Muscle of leg (tissue), 11 donors: ENCODE measurements around the gene TRAPPC3L. TPM values are rescaled to one million over a fixed set of nuclear protein-coding genes. Genes with fewer than 3 reads are reported as not detected.

ENCODE experiments used
- DNase-seq: peaks from one replicate; pipeline ENCODE4 v3.0.0; 2013
- H3K27ac ChIP-seq: one replicate; pipeline ENCODE4 v1.5.1; 2013; ENCODE audit warnings: mild to moderate bottlenecking, low read length, control low read depth
- H3K27me3 ChIP-seq: one replicate; pipeline ENCODE4 v1.6.1; 2013; ENCODE audit warnings: low read length; ENCODE audit not compliant: control insufficient read depth, insufficient read depth
- H3K36me3 ChIP-seq: one replicate; pipeline ENCODE4 v1.6.1; 2013; ENCODE audit warnings: low read length; ENCODE audit not compliant: control insufficient read depth, insufficient read depth
- H3K4me1 ChIP-seq: one replicate; pipeline ENCODE4 v1.6.1; 2013; ENCODE audit warnings: low read length; ENCODE audit not compliant: control insufficient read depth, insufficient read depth
- H3K4me3 ChIP-seq: one replicate; pipeline ENCODE4 v1.5.1; 2013; ENCODE audit warnings: low read length, control low read depth
- H3K9me3 ChIP-seq: replicated peaks from 2 replicates; pipeline ENCODE4 v1.6.1; 2013; ENCODE audit warnings: low read depth, low read length; ENCODE audit not compliant: control insufficient read depth
- WGBS: methylation state at CpG from one replicate; pipeline ENCODE4 v1.1.5; 2013; ENCODE audit warnings: missing lambda C conversion rate; ENCODE audit not compliant: insufficient coverage; 5-methylcytosine and 5-hydroxymethylcytosine counted together
- polyA plus RNA-seq, 8 donors: library from polyadenylated mRNA; unstranded; fragments of 120-200 nt; gene quantifications; one replicate each; pipeline versions ENCODE4 v1.2.1 to v1.2.3, GENCODE V29; 2013; ENCODE audit warnings: inconsistent platforms in 1 of 8, low replicate concordance in 1 of 8; ENCODE audit not compliant: insufficient read length in 8 of 8, insufficient read depth in 1 of 8
- total RNA-seq: library from RNA; stranded (reverse); fragments of 120-200 nt; gene quantifications from one replicate; pipeline ENCODE4 v1.2.4, GENCODE V29; 2013

The TRAPPC3L gene
- total and polyA plus RNA-seq, 9 donors, result 0.07 to 0.18 (median 0.11) TPM; not detected in 1

- Histone ChIP-seq H3K27me3 (no peaks in the 10 kb centered on the region), H3K4me3 (no peak overlapping the region), H3K27ac (no peak overlapping the region), H3K9me3 (no peaks in the 10 kb centered on the region), H3K4me1 (no peaks in the 10 kb centered on the region), H3K36me3 (no peaks in the 10 kb centered on the region)
- no peak for DNase-seq
- no CpG with 5 or more reads among the region's 3 CpGs for WGBS
These were observed 89.4 kb downstream of the TRAPPC3L start for GRCh38 chr6:116456106-116456505.

DNA sequence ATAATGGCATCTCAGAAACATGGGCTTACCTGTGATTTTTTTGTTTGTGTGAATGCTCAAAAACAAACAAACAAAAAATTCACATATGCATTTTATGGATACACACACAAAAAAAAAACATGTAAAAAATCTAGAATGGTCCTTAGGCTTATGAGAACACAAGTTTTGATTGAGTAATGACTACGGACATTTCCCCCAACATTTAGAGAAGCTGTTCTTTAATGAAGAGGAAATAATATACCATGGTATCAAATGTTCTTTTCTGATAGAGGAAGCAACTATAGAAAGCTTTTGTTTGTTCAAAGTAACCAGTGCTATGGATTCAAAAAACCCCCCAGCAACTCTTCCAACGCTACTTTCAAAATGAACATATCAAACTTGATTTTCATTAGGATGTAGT lies 93.0 kb downstream of the TRAPPC3L start:
- DNase-seq, result no peak
- H3K4me1 ChIP-seq, result no peaks in the 10 kb centered on the region
- WGBS, result no CpG with 5 or more reads among the region's 2 CpGs

GRCh38 chr6:116451916-116452315 lies 93.6 kb downstream of the TRAPPC3L start:
- no peak for DNase-seq
- no peaks in the 10 kb centered on the region for H3K36me3 ChIP-seq
- no peak overlapping the region for H3K4me3 ChIP-seq
- H3K9me3 ChIP-seq, result no peaks in the 10 kb centered on the region
- no peaks in the 10 kb centered on the region for H3K27me3 ChIP-seq
- H3K27ac ChIP-seq, result no peak overlapping the region
- no peaks in the 10 kb centered on the region for H3K4me1 ChIP-seq

More for the DNA sequence above, 93.0 kb downstream of the TRAPPC3L start:
- Histone ChIP-seq H3K4me3 (no peak overlapping the region), H3K27me3 (no peaks in the 10 kb centered on the region), H3K36me3 (no peaks in the 10 kb centered on the region), H3K27ac (no peak overlapping the region), H3K9me3 (no peaks in the 10 kb centered on the region)

DNA sequence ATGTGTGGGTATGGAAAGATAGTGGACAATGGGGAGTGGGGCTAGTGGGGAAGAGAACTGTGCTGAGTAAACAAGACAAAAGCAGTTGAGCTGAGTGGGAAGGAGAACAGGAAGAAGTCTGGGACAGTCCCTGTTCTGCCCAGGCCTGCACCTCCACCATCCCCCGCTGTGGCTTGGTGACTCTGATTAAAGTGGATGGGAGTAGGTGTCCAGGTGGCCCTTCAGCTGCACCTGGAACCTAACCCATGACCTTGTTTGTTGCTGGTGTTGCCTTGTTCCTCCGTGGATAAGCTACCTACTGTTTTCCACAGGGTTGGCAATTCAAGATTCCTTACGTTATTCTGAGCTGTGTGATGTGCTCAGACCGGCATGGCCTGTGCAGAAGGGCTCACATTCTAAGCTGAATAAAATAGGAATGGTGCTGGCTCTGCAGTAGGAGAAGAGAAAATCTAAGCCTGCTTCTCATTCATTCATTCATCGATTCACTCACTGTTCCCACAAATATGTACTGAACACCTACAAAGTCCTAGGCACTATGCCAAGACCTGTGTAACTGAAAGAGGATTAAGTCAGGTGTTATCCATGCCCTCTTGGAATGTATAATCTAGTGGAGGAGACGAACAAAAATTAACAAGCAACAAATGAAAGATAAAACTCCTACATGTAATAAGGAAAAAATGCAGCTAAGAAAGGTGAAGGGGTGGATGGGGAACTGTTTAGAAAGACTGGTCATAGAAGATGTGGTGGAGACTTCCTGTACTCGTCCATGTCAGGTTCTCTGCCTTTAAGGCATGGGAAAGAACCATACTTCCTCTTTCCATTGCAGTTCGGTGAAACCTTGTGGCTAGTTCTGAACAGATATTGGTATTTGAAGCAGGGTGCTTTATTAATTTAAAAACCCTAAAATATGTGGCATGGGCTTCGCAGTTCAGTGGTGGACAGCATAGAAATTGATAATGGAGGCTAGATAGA lies 94.4 kb downstream of the TRAPPC3L start:
- no peak overlapping the region for H3K27ac ChIP-seq
- WGBS, result 67% methylated on average over 3 of the region's 9 CpGs

DNA sequence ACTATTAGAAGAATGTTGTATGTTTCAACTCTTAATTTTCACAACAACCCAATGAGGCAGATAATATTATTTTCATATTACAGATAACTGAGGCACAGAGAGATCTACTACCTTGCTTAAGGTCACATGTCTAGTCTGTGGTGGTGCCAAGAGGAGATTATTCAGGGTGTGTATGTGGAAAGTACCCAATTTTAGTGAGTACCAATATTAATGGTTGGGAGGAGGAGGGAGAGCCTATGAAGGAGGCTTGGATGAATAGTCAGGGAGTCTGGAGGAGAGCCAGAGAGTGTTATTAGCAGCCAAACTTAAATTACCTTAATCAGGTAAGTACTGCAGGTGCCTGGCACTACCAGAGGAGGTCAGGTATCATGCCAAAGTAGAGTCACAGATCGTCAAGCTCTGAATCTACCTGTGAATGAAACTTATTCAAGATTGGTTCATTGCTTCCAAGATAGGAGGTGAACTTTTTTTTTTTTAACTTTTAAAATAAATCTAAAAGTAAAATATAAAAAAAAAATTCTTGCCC lies 95.2 kb downstream of the TRAPPC3L start:
- no peak overlapping the region for H3K27ac ChIP-seq
- H3K9me3 ChIP-seq, result no peaks in the 10 kb centered on the region
- no peak for DNase-seq
- no peaks in the 10 kb centered on the region for H3K27me3 ChIP-seq
- H3K36me3 ChIP-seq, result no peaks in the 10 kb centered on the region
- no peaks in the 10 kb centered on the region for H3K4me1 ChIP-seq
- WGBS, result no CpG with 5 or more reads among the region's 1 CpG
- no peak overlapping the region for H3K4me3 ChIP-seq

More for the DNA sequence above, 94.4 kb downstream of the TRAPPC3L start:
- DNase-seq, result peak; percentile 52
- H3K9me3 ChIP-seq, result no peaks in the 10 kb centered on the region
- no peaks in the 10 kb centered on the region for H3K4me1 ChIP-seq
- no peak overlapping the region for H3K4me3 ChIP-seq
- H3K36me3 ChIP-seq, result no peaks in the 10 kb centered on the region
- H3K27me3 ChIP-seq, result no peaks in the 10 kb centered on the region

- WGBS, result no CpG with 5 or more reads among the region's 1 CpG
- Histone ChIP-seq H3K9me3 (no peaks in the 10 kb centered on the region), H3K4me1 (no peaks in the 10 kb centered on the region), H3K27ac (no peak overlapping the region), H3K36me3 (no peaks in the 10 kb centered on the region), H3K27me3 (no peaks in the 10 kb centered on the region), H3K4me3 (no peak overlapping the region)
- no peak for DNase-seq
These were observed 95.9 kb downstream of the TRAPPC3L start for GRCh38 chr6:116449565-116449964.

DNA sequence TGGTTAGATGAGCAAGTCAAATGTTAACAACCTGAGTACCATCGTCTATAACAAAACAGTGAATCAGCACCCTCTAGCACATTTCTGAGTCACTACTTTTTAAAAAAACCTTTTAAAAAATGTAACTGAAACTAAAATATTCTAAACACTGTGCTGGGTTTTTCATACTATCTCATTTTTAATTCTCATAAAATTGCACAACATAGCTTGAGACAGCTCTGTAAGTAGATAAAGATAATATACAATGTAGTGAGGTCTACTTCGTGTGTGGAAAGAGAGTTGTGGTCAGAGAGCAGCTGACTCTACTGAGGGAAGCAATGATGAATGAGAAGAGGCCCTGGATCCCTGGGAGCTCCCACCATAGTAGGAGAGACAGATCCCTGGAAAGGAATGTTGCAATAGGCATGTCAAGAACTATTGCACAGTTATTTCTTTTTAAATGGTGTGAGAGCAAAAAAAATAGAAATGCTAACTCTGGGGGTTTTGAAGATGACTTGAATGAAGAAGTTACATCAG lies 97.9 kb downstream of the TRAPPC3L start:
- 20% methylated on average over 1 of the region's 2 CpGs for WGBS
- DNase-seq, result peak; percentile 49
- no peaks in the 10 kb centered on the region for H3K4me1 ChIP-seq

DNA sequence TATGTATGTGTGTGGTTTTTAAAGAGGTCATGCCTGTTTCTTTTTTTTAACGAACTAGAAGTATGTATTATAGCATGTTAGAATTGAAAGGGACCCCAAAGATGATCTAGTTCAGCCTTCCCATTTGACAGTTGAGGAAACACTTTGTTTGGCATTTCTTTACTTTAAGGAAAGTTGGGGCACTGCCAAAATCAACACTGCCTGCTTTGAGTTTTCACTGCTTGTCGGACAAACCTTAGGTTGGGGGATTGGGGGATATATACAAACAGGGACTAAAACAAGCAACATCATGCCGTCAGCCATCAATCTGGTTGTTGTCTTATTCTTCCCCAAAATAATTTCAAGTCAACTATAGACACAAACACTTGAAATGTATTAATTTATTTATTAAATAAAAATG lies 98.4 kb downstream of the TRAPPC3L start:
- no peaks in the 10 kb centered on the region for H3K9me3 ChIP-seq
- no peak overlapping the region for H3K27ac ChIP-seq
- H3K4me3 ChIP-seq, result no peak overlapping the region
- no peak for DNase-seq
- no peaks in the 10 kb centered on the region for H3K4me1 ChIP-seq
- WGBS, result 100% methylated on average over 1 of the region's 3 CpGs
- H3K36me3 ChIP-seq, result no peaks in the 10 kb centered on the region
- no peaks in the 10 kb centered on the region for H3K27me3 ChIP-seq

More for the DNA sequence above, 97.9 kb downstream of the TRAPPC3L start:
- no peak overlapping the region for H3K4me3 ChIP-seq
- H3K27ac ChIP-seq, result no peak overlapping the region
- no peaks in the 10 kb centered on the region for H3K36me3 ChIP-seq
- no peaks in the 10 kb centered on the region for H3K27me3 ChIP-seq
- H3K9me3 ChIP-seq, result no peaks in the 10 kb centered on the region

- WGBS, result no CpG with 5 or more reads among the region's 1 CpG
- no peaks in the 10 kb centered on the region for H3K36me3 ChIP-seq
- no peak for DNase-seq
- no peaks in the 10 kb centered on the region for H3K27me3 ChIP-seq
- no peaks in the 10 kb centered on the region for H3K9me3 ChIP-seq
- no peak overlapping the region for H3K27ac ChIP-seq
- no peaks in the 10 kb centered on the region for H3K4me1 ChIP-seq
- no peak overlapping the region for H3K4me3 ChIP-seq
These were observed 99.1 kb downstream of the TRAPPC3L start for GRCh38 chr6:116446399-116446798.

DNA sequence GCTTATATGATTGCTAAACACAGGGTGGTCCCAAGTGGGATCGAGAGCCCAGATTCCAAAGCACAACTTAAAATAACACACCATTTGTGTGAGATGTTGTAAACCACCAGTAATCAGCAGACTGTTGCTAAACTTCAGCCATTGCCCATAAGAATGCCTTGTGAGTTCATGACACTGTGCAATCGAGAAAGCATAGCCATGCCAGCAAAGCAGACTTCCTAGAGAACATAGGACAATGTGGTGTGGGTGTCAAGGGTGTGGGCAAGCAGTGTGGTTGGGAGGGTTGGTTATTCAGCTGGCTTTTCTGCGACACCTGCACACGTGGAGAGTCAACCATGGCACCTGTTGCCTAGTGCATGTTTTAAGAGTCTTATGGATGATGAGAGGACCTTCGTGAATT lies 100.4 kb downstream of the TRAPPC3L start:
- Histone ChIP-seq H3K9me3 (no peaks in the 10 kb centered on the region), H3K27ac (no peak overlapping the region), H3K4me3 (no peak overlapping the region), H3K36me3 (no peaks in the 10 kb centered on the region), H3K27me3 (no peaks in the 10 kb centered on the region), H3K4me1 (no peaks in the 10 kb centered on the region)
- WGBS, result 40% methylated on average over 2 of the region's 5 CpGs
- DNase-seq, result no peak
